ENCODE measurements around the gene NRARP. TPM values are rescaled to one million over a fixed set of nuclear protein-coding genes. Genes with fewer than 3 reads are reported as not detected.
"Not testable (repeated sequence)": the region's sequence is repeated elsewhere in the genome, so short reads cannot be mapped to it uniquely, and the experiment has no call there.

NRARP gene, protein sequence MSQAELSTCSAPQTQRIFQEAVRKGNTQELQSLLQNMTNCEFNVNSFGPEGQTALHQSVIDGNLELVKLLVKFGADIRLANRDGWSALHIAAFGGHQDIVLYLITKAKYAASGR
- polyA plus RNA-seq (ENCODE audit: insufficient read length): 5.1 TPM
- long read RNA-seq, donor 1, transcript NRARP-201 (1 exons, 1,770 nt): major isoform, 19 of 19 reads
- long read RNA-seq, donor 1, partial matches to known transcripts: 0 of 19 reads
- long read RNA-seq, donor 1, other reads (novel, unspliced or antisense): 0 of 19 reads
- long read RNA-seq, donor 2, transcript NRARP-201 (1 exons, 1,770 nt): major isoform, 7 of 7 reads
- long read RNA-seq, donor 2, partial matches to known transcripts: 0 of 7 reads
- long read RNA-seq, donor 2, other reads (novel, unspliced or antisense): 0 of 7 reads
- long read RNA-seq, donor 3, transcript NRARP-201 (1 exons, 1,770 nt): major isoform, 8 of 8 reads
- long read RNA-seq, donor 3, partial matches to known transcripts: 0 of 8 reads
- long read RNA-seq, donor 3, other reads (novel, unspliced or antisense): 0 of 8 reads
- long read RNA-seq, donor 4, partial matches to known transcripts: 0 of 3 reads
- long read RNA-seq, donor 4, other reads (novel, unspliced or antisense): 0 of 3 reads
- long read RNA-seq, donor 5, transcript NRARP-201 (1 exons, 1,770 nt): major isoform, 18 of 18 reads
- long read RNA-seq, donor 5, partial matches to known transcripts: 0 of 18 reads
- long read RNA-seq, donor 5, other reads (novel, unspliced or antisense): 0 of 18 reads
- long read RNA-seq, donor 6, transcript NRARP-201 (1 exons, 1,770 nt): major isoform, 18 of 18 reads
- long read RNA-seq, donor 6, partial matches to known transcripts: 0 of 18 reads
- long read RNA-seq, donor 6, other reads (novel, unspliced or antisense): 0 of 18 reads
- long read RNA-seq, donor 7, transcript NRARP-201 (1 exons, 1,770 nt): major isoform, 21 of 21 reads
- long read RNA-seq, donor 7, partial matches to known transcripts: 0 of 21 reads
- long read RNA-seq, donor 7, other reads (novel, unspliced or antisense): 0 of 21 reads
- long read RNA-seq, donor 8, transcript NRARP-201 (1 exons, 1,770 nt): major isoform, 11 of 11 reads
- long read RNA-seq, donor 8, partial matches to known transcripts: 0 of 11 reads
- long read RNA-seq, donor 8, other reads (novel, unspliced or antisense): 0 of 11 reads

DNA sequence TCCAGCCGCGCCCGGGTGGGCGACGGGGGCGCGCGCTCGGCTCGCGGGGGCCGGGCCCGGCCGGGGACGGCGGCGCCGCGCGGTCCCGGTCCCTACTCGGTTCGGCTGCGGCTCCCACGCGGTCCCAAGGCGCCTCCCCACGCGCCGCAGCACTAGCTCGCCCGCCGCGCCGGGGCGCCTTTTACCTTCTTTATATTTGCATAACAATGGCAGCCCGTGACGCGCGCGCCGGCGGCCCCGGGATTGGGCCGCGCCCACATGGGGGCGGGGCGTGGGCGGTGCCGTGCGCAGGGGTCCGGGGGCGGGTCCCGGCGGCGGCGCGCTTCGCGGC, at the start of gene NRARP:
Gene NRARP, minus strand, starts transcription at position 154 of the 331 bp plus-strand sequence. CDS start 343 bp downstream, outside the sequence.
- peak; percentile 87 for DNase-seq

DNA sequence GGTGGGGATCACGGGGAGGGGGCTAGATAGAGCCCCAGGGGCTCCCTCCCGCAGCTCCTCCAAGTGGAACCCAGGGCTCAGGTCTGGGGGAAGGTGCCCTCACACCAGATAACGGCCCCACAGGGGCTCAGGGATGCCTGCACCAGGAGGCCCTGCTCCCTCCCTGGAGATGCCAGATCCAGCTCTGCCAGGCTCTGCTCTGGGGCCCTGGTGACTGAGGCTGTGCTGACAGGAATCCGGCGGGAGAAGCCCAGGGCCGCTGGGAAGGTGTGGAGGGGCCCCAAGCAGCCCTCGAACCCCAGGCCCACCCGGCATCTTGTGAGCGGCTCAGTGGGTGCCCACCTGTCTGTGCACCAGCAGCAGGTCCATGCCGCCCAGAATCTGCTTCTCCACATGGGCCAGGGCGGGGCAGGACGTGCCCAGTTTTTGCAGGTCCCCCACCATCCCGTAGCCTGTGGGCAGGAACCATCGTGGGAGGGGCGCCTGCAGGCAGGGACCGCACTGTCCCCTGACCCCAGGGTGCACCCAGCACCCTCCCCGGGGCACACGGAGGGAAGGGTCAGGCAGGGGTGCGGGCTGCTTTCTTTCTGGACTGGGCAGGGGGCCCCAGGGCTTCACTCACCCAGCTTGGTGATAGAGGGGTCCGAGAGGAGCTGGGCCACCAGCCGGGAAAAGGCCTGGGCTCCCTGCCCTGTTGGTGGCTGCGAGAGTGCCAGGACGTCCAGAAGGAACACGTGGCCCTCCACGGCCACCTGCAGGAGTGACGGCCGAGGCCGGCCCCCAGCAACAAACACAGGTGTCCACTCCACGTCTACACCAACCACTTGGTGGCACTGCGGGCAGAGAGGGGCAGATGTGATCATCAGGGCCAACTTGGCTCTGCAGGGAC, 48.9 kb upstream of the NRARP start:
- no peak for DNase-seq

DNA sequence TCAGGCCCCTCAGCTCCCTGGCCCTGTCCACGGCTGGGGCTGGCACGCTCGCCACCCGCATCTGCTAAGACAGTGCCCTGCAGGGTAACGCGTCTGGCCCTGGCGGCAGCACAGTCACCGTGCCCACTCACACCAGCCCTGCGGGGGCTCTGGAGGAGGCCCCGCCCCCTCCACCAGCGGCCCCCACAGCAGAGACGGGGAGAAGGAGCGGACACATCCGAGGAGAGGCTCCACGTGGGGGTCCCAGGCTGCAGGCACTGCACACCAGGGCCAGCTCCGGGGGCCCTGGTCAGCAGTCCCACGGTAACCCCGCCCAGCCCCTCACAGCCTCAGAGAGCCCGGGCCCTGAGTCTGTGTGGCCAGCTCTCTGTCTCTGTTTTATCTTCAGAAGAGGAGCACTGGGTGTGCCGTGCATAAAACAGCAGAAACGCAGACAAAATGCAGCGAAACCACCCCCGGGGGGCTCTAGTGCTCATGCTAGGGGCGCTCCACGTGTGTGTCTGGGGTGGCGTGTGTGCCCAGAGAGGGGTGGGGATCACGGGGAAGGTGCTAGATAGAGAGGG, 47.5 kb upstream of the NRARP start:
- DNase-seq: no peak

DNA sequence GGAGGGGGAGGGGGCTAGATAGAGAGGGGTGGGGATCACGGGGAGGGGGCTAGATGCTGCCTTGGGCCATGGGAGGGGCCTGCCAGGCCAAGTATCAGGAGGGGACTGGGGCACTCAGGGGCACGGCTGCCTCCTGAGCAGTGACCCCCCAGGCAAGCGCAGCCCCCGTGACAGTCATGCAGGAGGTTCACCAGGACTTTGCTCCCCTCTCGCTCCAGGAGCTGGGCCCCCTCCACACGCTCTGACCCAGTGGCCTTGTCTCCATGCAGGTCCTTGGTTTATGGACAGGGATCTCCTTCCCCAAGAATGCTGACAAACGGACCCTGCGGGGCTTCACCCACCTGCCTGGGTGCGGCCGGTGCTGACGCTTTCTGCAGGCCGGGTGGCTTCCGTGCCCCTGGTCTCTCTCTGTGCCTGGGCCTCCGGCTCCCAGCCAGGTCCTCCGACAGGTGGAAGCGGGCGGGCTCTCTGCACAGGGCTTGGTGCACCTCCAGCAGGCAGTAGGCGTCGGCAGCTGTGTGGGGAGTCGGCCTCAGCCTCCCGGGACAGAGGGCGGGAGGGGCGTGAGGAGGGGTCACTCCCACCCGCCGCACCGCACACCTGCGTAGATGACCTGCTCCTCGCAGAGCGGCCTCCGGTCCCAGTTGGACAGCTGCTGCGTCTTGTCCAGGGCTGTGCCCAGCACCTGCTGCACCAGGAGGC, 46.8 kb upstream of the NRARP start:
- DNase-seq: no peak

DNA sequence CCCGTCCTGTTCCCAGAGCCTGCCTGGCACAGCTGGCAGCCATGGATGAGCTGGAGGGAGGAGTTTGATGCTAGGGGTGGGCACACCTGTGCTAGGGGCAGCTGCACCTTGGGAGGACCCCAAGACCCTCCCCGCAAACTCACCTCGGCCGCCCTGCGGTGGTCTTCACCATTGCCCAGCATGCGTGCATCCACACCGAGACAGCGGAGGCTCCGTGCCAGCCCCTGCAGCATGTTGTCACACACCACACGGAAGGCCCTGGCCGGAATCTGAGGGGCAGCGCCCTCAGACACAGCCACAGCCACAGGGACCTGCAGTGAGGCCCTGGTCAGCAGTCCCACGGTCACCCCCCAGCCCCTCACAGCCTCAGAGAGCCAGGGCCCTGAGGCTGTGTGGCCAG, 45.9 kb upstream of the NRARP start:
- no peak for DNase-seq

DNA sequence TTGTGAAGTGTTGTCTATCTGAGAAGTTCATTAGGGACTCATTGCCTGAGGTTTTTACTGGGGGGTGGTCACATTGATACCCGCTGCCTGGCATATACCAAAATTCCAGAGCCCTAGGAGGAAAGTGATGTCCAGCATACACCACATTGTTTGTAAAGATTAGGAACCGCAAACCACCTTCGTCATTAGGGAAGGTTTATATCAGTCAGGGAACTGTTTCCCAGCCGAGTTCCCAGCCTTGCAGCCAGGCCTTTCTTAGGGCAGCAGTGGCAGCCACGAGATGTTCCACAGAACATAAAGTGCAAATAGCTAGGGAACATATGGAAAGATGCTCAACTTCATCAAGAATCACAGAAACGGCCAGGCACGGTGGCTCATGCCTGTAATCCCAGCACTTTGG, 40.4 kb upstream of the NRARP start:
- no peak for DNase-seq

DNA sequence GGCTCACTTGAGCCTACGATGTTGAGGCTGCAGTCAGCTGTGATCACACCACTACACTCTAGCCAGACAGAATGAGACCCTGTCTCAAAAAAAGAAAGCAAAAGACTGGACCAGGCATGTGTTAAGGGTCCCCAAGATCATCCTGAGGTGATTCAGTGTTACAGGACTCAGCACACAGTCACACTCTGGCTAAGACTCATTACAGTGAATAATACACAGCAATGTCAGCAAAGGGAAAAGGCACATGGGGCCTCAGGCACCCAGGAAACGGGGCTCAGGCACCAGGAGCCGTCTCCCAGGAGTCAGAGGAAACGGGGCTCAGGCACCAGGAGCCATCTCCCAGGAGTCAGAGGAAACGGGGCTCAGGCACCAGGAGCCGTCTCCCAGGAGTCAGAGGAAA, 39.2 kb upstream of the NRARP start:
- no peak for DNase-seq

DNA sequence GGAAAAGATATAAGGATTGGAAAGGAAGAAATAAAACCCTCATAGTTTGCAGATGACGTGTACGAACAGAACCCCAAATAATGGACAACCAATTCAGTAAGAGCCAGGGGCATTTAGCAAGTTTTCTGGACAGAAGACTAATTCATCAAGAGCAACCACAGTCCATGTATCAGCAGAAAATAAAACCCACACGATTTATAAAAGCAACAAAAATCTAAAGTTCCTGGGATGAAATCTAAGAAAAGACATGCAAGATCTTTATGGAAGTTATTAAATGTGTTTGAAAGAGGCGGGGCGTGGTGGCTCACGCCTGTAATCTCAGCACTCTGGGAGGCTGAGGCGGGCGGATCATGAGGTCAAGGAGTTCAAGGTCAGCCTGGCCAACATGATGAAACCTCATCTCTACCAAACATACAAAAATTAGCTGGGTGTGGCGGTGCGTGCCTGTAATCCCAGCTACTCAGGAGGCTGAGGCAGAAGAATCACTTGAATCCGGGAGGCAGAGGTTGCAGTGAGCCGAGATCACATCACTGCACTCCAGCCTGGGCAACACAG, 37.9 kb upstream of the NRARP start:
- not testable (repeated sequence) for DNase-seq

DNA sequence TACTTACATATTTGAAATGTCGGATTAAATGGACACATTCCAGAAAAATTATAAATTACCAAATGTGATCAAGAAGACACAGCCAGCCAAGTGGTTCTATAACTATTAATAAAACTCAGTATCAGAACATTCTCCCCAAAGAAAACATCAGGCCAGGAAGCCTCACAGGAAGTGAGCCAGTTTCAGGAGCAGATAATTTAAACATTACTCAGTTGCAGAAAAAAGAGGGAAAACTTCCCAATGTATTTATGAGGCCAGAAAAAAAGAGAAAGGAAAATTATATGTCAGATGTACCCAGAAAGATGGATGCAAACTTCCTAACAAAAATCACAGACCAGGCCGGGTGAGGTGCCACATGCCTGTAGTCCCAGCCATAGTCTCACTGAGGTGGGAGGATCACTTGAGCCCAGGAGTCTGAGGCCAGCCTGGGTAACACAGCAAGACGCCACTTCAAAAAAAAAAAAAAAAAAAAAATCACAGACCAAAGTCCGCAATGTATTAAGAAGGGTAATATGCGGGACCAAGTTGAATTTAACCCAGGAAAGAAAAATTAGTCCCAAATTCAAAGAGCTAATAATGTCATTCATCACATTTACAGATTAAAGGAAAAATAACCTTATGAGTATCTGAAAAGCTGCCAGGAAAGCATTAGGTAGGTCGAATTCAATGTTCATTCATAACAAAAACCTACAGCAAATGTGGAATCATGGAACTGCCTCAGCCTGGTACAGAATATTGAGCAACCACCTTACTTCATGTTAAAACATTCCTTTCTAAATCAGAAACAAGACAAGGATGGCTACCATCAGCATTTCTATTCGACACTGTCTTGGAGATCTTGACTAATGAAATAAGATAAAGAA, 37.2 kb upstream of the NRARP start:
- DNase-seq: no peak

DNA sequence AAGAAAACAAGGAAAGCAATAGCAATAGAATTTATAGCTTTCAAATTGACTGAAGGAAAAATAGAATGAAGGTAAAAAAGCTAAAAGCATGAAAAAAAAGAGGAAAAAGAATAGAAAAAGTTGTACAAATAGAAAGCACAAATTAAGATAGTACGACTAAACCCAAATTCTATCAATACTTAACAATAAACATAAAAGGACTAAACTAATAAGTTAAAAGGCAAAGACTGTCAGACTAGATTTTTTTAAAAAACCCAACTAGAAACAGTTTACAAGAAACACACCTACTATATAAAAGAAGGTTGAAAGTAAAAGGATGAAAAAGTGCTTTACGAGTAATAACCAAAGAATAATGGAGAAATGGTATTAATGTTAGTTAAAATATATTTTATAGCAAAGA, 34.7 kb upstream of the NRARP start:
- DNase-seq: no peak

DNA sequence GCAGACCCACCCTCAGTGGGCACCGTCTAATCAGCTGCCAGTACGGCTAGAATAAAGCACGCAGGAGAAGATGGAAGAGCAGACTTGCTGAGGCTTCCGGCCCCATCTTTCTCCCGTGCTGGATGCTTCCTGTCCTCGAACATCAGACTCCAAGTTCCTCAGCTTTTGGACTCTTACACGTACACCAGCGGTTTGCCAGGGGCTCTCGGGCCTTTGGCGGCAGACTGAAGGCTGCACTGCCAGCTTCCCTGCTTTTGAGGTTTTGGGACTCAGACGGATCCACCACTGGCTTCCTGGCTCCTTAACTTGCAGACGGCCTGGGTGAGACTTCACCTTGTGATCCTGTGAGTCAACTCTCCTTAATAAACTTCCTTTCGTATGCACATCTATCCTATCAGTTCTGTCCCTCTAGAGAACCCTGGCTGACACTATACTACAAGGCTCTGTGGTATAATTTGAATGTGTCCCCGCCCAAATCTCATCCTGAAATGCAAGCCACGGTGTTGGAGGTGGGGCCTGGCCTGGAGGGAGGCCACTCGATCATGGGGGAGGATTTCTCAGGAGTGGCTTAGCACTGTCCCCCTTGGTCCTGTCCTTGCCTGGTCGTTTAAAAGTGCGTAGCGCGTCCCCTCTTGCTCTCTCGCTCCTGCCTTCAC, 31.1 kb upstream of the NRARP start:
- DNase-seq: no peak

DNA sequence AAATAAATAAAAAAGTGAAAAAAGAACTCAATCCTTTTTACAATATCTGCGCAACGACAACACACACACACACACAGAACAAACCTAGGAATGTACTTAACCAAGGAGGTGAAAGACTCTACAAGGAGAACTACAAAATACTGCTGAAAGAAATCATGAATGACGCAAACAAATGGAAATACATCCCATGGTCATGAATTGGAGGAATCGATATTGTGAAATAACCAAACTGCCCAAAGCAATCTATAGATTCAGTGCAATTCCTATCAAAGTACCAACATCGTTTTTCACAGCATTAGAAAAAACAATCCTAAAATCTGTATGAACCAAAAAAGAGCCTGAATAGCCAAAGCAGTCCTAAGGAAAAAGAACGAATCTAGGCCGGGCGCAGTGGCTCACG, 29.9 kb upstream of the NRARP start:
- no peak for DNase-seq

DNA sequence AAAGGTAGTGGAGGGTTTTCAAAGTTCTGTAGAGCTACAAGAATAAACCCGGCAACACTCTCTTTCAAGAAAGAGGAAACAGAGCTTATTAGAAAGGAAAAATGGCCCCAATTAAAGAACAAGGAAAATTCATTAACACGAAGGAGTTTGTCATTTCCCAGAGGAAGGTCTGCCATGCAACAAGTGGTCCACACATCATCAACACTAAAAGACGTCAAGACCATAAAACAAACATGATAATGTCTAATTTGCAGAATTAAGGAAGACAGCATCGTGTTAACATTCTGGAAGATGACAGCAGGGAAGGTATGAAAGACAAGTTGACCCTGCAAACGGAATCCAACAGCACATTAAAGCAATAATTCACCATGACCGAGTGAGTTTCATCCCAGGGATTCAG, 28.6 kb upstream of the NRARP start:
- DNase-seq: no peak

DNA sequence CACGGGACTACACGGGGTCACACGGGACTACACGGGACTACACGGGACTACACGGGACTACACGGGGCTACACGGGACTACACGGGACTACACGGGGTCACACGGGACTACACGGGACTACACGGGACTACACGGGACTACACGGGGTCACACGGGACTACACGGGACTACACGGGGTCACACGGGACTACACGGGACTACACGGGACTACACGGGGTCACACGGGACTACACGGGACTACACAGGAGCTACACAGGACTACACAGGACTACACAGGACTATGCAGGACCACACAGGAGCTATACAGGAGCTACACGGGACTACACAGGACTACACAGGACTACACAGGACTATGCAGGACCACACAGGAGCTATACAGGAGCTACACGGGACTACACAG, 27.5 kb upstream of the NRARP start:
- not testable (repeated sequence) for DNase-seq

DNA sequence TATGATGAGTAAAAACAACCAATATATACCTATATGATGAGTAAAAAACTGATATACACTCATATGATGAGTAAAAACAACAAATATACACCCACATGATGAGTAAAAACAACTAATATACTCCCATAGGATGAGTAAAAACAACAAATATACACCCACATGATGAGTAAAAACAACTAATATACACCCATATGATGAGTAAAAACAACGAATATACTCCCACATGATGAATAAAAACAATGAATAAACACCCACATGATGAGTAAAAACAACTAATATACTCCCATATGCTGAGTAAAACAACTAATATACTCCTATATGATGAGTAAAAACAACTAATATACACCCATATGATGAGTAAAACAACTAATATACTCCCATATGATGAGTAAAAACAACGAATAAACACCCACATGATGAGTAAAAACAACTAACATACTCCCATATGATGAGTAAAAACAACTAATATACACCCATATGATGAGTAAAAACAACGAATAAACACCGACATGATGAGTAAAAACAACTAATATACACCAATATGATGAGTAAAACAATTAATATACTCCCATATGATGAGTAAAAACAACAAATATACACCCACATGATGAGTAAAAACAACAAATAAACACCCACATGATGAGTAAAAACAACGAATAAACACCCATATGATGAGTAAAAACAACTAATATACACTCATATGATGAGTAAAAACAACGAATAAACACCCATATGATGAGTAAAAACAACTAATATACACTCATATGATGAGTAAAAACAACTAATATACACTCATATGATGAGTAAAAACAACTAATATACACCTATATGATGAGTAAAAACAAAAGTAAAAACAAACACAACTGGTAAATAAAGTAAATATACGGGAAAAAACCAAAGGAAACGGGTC, 25.8 kb upstream of the NRARP start:
- not testable (repeated sequence) for DNase-seq

DNA sequence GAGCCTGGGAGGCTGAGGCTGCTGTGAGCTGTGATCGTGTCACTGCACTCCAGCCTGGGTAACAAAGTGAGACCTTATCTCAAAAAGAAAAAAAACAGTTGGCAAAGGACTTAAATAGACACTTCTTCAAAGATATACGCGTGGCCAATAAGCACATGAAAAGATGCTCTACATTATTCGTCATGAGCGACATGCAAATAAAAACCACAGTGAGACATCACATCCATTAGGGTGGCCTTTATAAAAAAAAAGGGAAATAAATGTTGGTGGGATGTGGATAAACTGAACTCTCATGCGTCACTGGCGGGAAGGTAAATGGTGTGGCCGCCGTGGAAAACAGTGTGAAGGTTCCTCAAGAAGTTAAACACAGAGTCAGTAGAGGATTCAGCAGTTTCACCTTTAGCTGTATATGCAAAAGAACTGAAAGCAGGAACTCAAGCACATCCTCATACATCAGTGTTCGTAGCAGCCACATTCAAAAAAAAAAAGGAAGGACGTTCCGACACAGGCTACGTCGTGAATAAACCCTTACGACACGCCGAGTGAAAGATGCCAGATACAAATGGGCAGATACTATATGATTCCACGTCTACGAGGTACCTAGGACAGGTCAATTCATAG, 24.5 kb upstream of the NRARP start:
- DNase-seq: no peak

DNA sequence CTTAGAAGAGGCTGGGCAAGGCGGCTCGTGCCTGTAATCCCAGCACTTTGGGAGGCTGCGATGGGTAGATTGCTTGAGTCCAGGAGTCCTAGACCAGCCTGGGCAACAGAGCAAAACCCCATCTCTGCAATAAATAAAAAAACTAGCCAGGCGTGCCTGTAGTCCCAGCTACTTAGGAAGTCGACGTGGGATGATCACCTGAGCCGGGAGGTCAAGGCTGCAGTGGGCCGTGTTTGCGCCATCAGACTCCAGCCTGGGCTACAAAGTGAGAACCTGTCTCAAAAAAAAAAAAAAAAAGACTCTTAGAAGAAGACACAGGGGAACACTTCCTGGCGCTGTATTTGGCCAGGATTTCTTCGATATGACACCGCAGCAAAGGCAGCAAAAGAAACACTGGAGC, 23.7 kb upstream of the NRARP start:
- no peak for DNase-seq

Data from left kidney (tissue), 8 donors.